CD4-positive, alpha-beta memory T cell (primary cell): ENCODE data around the gene CISD3. TPM values are rescaled to one million over a fixed set of nuclear protein-coding genes. Genes with fewer than 3 reads are reported as not detected.

Source experiments
- CTCF ChIA-PET: fragments of 350-600 bp; sonication (Branson Sonifier 250); formaldehyde crosslinking; loops from one replicate; lab custom pipeline; 2021; ENCODE audit warnings: inconsistent platforms; ENCODE audit not compliant: partially characterized antibody; lab: Charles Lee
- POLR2A ChIA-PET: fragments of 350-600 bp; sonication (Branson Sonifier 250); formaldehyde crosslinking; loops from one replicate; lab custom pipeline; 2021; ENCODE audit not compliant: partially characterized antibody; lab: Charles Lee
- DNase-seq, 5 donors: peaks; one replicate each; pipeline versions ENCODE4 v3.0.0 to v3.0.0-alpha.2; 2020 to 2022; ENCODE audit warnings: mixed read lengths in 1 of 5
- H3K27ac ChIP-seq: one replicate; pipeline ENCODE4 v1.7.0; 2013; ENCODE audit warnings: low read depth, low read length
- H3K27me3 ChIP-seq: 2 replicates; pipeline ENCODE4 v1.7.0; 2013; ENCODE audit warnings: mild to moderate bottlenecking, low read length, moderate library complexity; ENCODE audit not compliant: insufficient read depth
- H3K36me3 ChIP-seq: 2 replicates; pipeline ENCODE4 v1.7.0; 2013; ENCODE audit warnings: mild to moderate bottlenecking, low read length, moderate library complexity; ENCODE audit not compliant: insufficient read depth
- H3K4me1 ChIP-seq: 2 replicates; pipeline ENCODE4 v1.7.0; 2013; ENCODE audit warnings: mild to moderate bottlenecking, low read length, moderate library complexity; ENCODE audit not compliant: insufficient read depth
- H3K4me3 ChIP-seq, 2 donors: one replicate each; pipeline ENCODE4 v1.7.0; 2013; ENCODE audit warnings: low read length in 2 of 2, mild to moderate bottlenecking in 1 of 2
- H3K9me3 ChIP-seq, 2 donors: one replicate each; pipeline ENCODE4 v1.7.0; 2013; ENCODE audit warnings: low read length in 2 of 2, control low read depth in 1 of 2; ENCODE audit not compliant: control insufficient read depth in 1 of 2
- H3K27ac Mint-ChIP-seq, 7 donors: one replicate each; pipeline ENCODE4 v1.8.0; 2020 to 2021; ENCODE audit warnings: mixed read lengths in 7 of 7, mild to moderate bottlenecking in 6 of 7, inconsistent platforms in 3 of 7, moderate library complexity in 3 of 7
- H3K27me3 Mint-ChIP-seq, 2 donors: one replicate each; pipeline ENCODE4 v1.8.0; 2020 to 2021; ENCODE audit warnings: mixed read lengths in 2 of 2
- H3K36me3 Mint-ChIP-seq, 2 donors: one replicate each; pipeline ENCODE4 v1.8.0; 2020 to 2021; ENCODE audit warnings: mixed read lengths in 2 of 2, inconsistent platforms in 1 of 2, mild to moderate bottlenecking in 1 of 2
- H3K4me1 Mint-ChIP-seq, 4 donors: one replicate each; pipeline ENCODE4 v1.8.0; 2020 to 2021; ENCODE audit warnings: mixed read lengths in 4 of 4, mild to moderate bottlenecking in 1 of 4
- H3K4me3 Mint-ChIP-seq, 8 donors: one replicate each; pipeline ENCODE4 v1.8.0; 2020 to 2021; ENCODE audit warnings: mixed read lengths in 8 of 8, mild to moderate bottlenecking in 7 of 8, moderate library complexity in 6 of 8, inconsistent platforms in 3 of 8
- H3K9me3 Mint-ChIP-seq, 8 donors: one replicate each; pipeline ENCODE4 v1.8.0; 2020 to 2021; ENCODE audit warnings: mixed read lengths in 8 of 8, mild to moderate bottlenecking in 5 of 8, inconsistent platforms in 3 of 8, moderate library complexity in 1 of 8
- intact Hi-C: fragments of 100-400 bp; cut with micrococcal nuclease; formaldehyde crosslinking; loops from one replicate; pipeline ENCODE4 v1.15.1; 2023
- polyA plus RNA-seq, 2 donors: library from polyadenylated mRNA; unstranded; fragments of 300-500 nt; fragmentation: Illumina TruSeq; gene quantifications; one replicate each; pipeline ENCODE4 v1.2.3, GENCODE V29; 2021
- total RNA-seq, 2 experiments: library from RNA; stranded (reverse); gene quantifications; one replicate each; pipeline ENCODE4 v1.2.3, GENCODE V29; 2021

The CISD3 gene
- total and polyA plus RNA-seq, 4 experiments from 2014 or later = 12.5 to 57.6 (median 34.4) TPM

DNA sequence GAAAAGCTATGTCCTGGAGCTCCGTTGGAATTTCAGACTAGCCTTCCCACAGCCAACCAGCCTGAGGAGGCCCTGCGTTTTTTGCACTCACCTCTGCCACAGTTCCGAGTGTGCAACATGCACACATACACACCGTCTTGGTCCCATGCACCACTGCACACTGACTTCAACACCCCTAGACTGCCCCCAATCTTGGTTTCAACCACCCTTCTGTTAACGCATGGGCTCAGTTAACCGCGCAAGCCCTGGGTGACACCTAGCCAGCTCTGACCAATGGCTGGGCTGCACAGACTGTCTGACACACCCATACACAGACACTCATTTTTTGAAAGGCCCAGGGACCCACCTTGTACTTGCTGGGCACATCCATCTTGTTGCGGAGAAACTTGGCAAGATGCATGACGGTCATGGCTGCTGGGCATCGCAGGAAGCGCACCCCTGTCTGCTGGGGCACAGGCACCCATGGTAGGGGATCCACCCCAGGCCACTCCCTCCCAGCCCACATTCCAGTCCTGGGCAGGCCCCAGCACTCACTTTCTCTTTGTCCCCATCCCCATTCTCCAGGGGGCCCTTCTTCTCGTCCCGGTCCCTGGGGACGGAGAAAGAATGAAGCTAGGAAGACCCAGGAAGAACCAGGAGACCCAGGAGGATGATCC lies 8.0 kb downstream of the CISD3 start:
- Mint-ChIP-seq H3K27me3 (peaks cover 3% of the 10 kb centered on the region in 2 donors), H3K27ac (no peak overlapping the region), H3K9me3 (no peaks in the 10 kb centered on the region), H3K4me1 (peaks cover 3 to 24% (median 18%) of the 10 kb centered on the region in 4 donors), H3K36me3 (peaks cover 0 to under 1% of the 10 kb centered on the region in 2 donors), H3K4me3 (no peak overlapping the region)
- Histone ChIP-seq H3K4me3 (no peak overlapping the region), H3K27me3 (no peaks in the 10 kb centered on the region), H3K36me3 (no peaks in the 10 kb centered on the region), H3K4me1 (peaks cover 14% of the 10 kb centered on the region), H3K27ac (no peak overlapping the region), H3K9me3 (no peaks in the 10 kb centered on the region)
- ChIA-PET CTCF (interaction anchor here (0.6 to 8.5 kb wide), 5 partner anchors 45 to 1278 kb away, joined by 3 to 198 read pairs (median 3); partner anchors contain the start of gene EPOP), POLR2A (interaction anchor here (1.4 kb wide), 1 partner anchor 61 kb away, joined by 3 read pairs; no protein-coding TSS in a partner anchor)
- no peak for DNase-seq
- intact Hi-C loops = no loop called here

DNA sequence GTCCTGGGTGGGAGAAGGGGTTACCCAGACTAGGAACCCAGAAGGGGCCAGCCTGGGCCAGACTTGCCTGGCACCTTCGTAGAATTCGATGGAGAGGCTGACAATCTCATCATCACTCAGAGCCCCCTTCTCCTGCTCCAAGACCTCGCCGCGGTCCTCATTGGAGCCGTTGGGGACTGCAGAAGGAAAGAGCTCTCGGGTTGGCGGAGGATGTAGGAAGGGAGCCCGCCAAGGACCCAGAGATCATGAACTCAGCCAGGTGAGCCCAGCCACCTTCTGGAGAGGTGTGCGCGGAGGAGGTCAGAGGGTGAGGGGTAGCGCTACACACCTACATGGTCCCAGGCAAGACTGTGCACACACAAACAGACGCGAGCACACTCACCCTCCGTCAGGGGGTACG lies 8.5 kb downstream of the CISD3 start:
- Mint-ChIP-seq H3K9me3 (no peaks in the 10 kb centered on the region), H3K4me1 (peaks cover 1 to 18% (median 14%) of the 10 kb centered on the region in 4 donors), H3K36me3 (no peaks in the 10 kb centered on the region), H3K27ac (peak overlapping the region in 1 of 7 donors; percentile 74), H3K27me3 (peaks cover 3% of the 10 kb centered on the region in 2 donors), H3K4me3 (no peak overlapping the region)
- no peaks in the 10 kb centered on the region for H3K27me3 ChIP-seq
- H3K4me3 ChIP-seq = no peak overlapping the region
- intact Hi-C loops = no loop called here
- peaks cover 9% of the 10 kb centered on the region for H3K4me1 ChIP-seq
- no peak for DNase-seq
- CTCF ChIA-PET = no interaction called here
- H3K9me3 ChIP-seq = no peaks in the 10 kb centered on the region
- no peaks in the 10 kb centered on the region for H3K36me3 ChIP-seq
- H3K27ac ChIP-seq = no peak overlapping the region
- POLR2A ChIA-PET = interaction anchor here (1.4 kb wide), 1 partner anchor 62 kb away, joined by 3 read pairs; no protein-coding TSS in a partner anchor

DNA sequence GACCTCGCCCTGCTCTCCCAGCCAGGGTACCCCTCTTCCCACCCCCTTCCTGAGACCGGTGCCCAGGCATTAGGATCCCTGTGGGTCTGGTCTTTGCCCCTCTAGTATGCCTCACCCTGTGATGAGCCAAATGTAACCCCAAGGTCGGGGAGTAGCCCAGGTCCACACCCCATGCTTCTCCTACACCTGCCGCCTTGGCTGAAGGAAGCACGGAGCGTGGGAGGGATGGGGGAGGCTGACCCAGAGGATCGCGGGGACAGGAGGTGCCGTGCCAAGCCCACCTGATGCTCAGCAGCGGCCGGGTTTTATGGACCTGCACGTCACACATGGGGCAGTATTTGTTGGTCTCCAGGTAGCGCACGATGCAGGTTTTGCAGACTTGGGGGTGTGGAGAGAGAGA lies 9.2 kb downstream of the CISD3 start:
- POLR2A ChIA-PET = no interaction called here
- Mint-ChIP-seq H3K36me3 (no peaks in the 10 kb centered on the region), H3K27me3 (peaks cover 3% of the 10 kb centered on the region in 2 donors), H3K9me3 (no peaks in the 10 kb centered on the region), H3K27ac (no peak overlapping the region), H3K4me3 (no peak overlapping the region), H3K4me1 (peaks cover 0 to 12% (median 8%) of the 10 kb centered on the region in 4 donors)
- intact Hi-C loops = no loop called here
- no peaks in the 10 kb centered on the region for H3K9me3 ChIP-seq
- no peaks in the 10 kb centered on the region for H3K36me3 ChIP-seq
- H3K4me1 ChIP-seq = peaks cover 4% of the 10 kb centered on the region
- CTCF ChIA-PET = no interaction called here
- H3K4me3 ChIP-seq = no peak overlapping the region
- no peak overlapping the region for H3K27ac ChIP-seq
- no peak for DNase-seq
- no peaks in the 10 kb centered on the region for H3K27me3 ChIP-seq

DNA sequence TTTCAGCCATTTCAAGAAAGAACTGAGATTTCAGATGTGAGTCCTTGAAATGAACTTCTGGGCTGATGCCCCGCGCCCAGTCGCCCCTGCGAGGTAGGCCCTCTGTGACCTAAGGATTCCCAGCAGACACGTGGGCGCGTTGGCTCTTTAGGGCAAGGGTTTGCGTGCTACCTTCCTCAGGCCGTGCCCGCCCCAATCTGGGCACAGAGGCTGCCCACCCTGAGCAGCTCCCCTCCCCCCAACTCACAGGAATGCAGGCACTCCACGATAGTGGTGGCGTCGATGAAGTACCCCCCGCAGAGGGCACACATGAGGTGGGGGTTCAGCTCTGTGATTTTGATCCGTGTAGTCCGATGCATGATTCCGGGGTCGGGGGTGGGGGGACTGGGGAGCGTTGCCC lies 9.9 kb downstream of the CISD3 start:
- Mint-ChIP-seq H3K27ac (no peak overlapping the region), H3K9me3 (no peaks in the 10 kb centered on the region), H3K36me3 (no peaks in the 10 kb centered on the region), H3K4me1 (peaks cover 0 to 5% (median 2%) of the 10 kb centered on the region in 4 donors), H3K4me3 (no peak overlapping the region), H3K27me3 (peaks cover 3 to 7% of the 10 kb centered on the region in 2 donors)
- DNase-seq = no peak
- Histone ChIP-seq H3K27ac (no peak overlapping the region), H3K4me3 (no peak overlapping the region), H3K9me3 (no peaks in the 10 kb centered on the region), H3K4me1 (no peaks in the 10 kb centered on the region), H3K36me3 (no peaks in the 10 kb centered on the region), H3K27me3 (no peaks in the 10 kb centered on the region)
- CTCF ChIA-PET = no interaction called here
- intact Hi-C loops = no loop called here
- POLR2A ChIA-PET = no interaction called here

DNA sequence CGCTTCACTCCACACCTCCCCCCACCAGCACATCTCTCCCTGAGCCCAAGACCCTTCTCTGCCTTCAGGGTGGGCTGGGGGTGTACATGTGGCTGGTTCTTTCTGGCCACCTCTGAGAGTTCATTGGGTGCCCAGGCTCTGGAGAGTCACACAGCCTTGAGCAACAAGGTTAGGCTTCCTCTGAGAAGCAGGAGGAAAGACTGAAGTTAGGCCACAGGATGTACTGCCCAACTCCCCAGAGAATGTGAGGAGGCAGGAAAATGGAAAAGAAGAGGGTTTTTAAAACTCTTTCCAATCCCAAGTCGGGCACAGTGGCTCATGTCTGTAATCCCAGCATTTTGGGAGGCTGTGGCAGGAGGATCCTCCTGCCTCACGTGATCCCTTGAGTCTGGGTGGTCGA lies 10.7 kb downstream of the CISD3 start:
- H3K27ac ChIP-seq = no peak overlapping the region
- Mint-ChIP-seq H3K36me3 (no peaks in the 10 kb centered on the region), H3K27me3 (peaks cover 3 to 7% of the 10 kb centered on the region in 2 donors), H3K9me3 (no peaks in the 10 kb centered on the region), H3K4me3 (no peak overlapping the region), H3K4me1 (no peaks in the 10 kb centered on the region), H3K27ac (no peak overlapping the region)
- H3K4me3 ChIP-seq = no peak overlapping the region
- no peak for DNase-seq
- ChIA-PET POLR2A (no interaction called here), CTCF (no interaction called here)
- no peaks in the 10 kb centered on the region for H3K9me3 ChIP-seq
- no peaks in the 10 kb centered on the region for H3K4me1 ChIP-seq
- H3K36me3 ChIP-seq = no peaks in the 10 kb centered on the region
- no peaks in the 10 kb centered on the region for H3K27me3 ChIP-seq
- intact Hi-C loops = no loop called here

DNA sequence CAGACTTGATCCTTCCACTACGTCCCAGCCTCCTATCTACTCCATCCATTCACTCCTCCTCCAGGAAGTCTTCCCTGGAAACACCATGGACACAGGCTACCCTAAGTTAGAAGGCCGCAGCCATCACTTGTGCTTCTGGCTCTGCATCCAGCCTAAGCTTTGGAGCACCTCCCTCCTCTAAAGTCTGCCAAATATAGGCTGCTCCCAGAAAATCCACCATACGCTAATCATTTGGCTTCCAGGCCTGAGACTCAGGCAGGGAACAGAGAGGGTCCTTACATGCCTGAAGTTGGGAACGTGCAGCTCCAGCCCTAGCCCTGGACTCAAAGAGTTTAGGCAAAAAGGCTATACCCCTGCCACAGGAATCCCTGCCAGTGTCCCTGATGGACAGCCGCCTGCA lies 11.3 kb downstream of the CISD3 start:
- Mint-ChIP-seq H3K27ac (no peak overlapping the region), H3K4me1 (peaks cover 0 to 4% (median 2%) of the 10 kb centered on the region in 4 donors), H3K36me3 (no peaks in the 10 kb centered on the region), H3K9me3 (no peaks in the 10 kb centered on the region), H3K27me3 (peaks cover 9 to 14% of the 10 kb centered on the region in 2 donors), H3K4me3 (no peak overlapping the region)
- Histone ChIP-seq H3K9me3 (no peaks in the 10 kb centered on the region), H3K27ac (no peak overlapping the region), H3K4me3 (no peak overlapping the region), H3K27me3 (peaks cover 4% of the 10 kb centered on the region), H3K4me1 (no peaks in the 10 kb centered on the region), H3K36me3 (no peaks in the 10 kb centered on the region)
- POLR2A ChIA-PET = no interaction called here
- no peak for DNase-seq
- CTCF ChIA-PET = no interaction called here
- intact Hi-C loops = no loop called here

DNA sequence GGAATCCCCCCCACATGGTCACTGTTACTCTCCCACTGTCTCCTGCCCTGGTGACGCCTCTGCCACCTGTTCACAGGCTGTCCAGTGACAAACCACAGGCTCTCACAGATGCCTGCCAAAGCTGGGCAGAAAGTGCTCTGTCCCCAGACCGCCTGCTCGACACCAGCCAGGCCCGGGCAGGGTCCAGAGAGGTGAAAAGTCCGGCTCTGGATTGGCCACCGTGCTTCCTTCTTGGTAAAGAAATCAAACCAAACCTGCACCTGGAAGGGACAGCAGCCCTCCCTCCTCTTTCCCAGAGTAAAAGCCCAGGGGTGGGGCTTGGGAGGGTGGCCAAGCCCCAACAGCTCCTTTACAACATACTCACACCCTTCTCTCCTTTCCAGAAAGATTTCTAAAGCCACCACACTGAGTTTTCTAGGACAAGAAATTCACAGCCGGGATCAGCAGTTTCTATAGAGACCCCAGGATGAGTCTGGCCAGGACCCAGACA lies 11.8 kb downstream of the CISD3 start:
- H3K36me3 Mint-ChIP-seq = no peaks in the 10 kb centered on the region
- POLR2A ChIA-PET = no interaction called here

More for the DNA sequence above, 11.8 kb downstream of the CISD3 start:
- CTCF ChIA-PET = no interaction called here
- Mint-ChIP-seq H3K27ac (peak overlapping the region in 1 of 7 donors; percentile 13), H3K27me3 (peaks cover 14 to 18% of the 10 kb centered on the region in 2 donors), H3K4me1 (peaks cover 2 to 8% (median 5%) of the 10 kb centered on the region in 4 donors), H3K9me3 (no peaks in the 10 kb centered on the region), H3K4me3 (no peak overlapping the region)
- no peak overlapping the region for H3K27ac ChIP-seq
- DNase-seq = no peak
- no peaks in the 10 kb centered on the region for H3K9me3 ChIP-seq
- intact Hi-C loops = no loop called here
- H3K4me1 ChIP-seq = peaks cover 4% of the 10 kb centered on the region
- H3K4me3 ChIP-seq = no peak overlapping the region
- H3K27me3 ChIP-seq = peaks cover 9% of the 10 kb centered on the region
- H3K36me3 ChIP-seq = no peaks in the 10 kb centered on the region
